Activated CD4-positive, alpha-beta T cell treated with anti-CD3 and anti-CD28 coated beads, Interleukin-2, amount 50 U/mL, for 16 hours (primary cell): ENCODE data around the gene USP22.
"Not testable (repeated sequence)": the region's sequence is repeated elsewhere in the genome, so short reads cannot be mapped to it uniquely, and the experiment has no call there.

ENCODE experiments used
- DNase-seq: peaks from one replicate; pipeline ENCODE4 v3.0.0-alpha.2; 2020

USP22 gene

DNA sequence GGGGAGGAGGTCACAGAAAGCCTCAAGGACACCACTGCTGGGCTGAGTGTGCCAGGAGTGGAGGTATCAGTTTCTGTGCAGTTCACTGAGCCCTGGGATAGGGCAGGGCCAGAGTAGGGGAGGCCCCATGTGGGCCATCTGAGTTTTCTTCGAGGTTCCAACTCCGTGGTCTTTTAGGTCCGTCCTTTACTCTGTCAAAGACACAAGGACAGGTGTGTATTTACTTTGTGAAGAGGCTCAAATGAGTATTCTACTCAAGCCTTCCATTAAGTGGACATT is 59.5 kb downstream of the USP22 start:
- DNase-seq, result no peak

DNA sequence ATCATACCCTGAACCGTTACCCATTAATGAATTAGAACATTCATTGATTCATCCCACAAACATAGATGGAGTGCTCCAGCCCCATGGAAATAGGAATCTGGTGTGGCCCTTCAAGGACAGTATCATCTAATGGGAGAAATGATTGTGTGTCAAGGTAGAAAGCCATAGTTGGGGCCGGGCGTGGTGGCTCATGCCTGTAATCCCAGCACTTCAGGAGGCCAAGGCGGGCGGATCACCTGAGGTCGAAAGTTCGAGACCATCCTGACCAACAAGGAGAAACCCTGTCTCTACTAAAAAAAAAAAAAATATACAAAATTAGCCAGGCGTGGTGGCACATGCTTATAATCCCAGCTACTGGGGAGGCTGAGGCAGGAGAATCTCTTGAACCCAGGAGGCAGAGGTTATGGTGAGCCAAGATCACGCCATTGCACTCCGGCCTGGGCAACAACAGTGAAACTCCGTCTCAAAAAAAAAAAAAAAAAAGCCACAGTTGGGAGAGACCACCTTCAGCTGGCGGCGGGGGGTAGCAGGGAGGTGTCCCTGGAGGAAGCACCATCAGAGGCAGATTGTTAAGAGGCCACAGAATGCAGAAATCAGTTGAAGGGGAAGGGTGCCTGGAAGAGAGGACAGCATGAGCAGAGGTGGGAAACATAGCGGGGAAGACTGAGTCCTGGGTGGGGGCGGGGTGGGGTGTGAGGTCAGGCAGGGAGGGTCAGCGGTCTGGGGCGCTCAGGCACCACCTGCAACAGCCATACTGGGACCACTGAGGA is 60.0 kb downstream of the USP22 start:
- DNase-seq, result no peak

DNA sequence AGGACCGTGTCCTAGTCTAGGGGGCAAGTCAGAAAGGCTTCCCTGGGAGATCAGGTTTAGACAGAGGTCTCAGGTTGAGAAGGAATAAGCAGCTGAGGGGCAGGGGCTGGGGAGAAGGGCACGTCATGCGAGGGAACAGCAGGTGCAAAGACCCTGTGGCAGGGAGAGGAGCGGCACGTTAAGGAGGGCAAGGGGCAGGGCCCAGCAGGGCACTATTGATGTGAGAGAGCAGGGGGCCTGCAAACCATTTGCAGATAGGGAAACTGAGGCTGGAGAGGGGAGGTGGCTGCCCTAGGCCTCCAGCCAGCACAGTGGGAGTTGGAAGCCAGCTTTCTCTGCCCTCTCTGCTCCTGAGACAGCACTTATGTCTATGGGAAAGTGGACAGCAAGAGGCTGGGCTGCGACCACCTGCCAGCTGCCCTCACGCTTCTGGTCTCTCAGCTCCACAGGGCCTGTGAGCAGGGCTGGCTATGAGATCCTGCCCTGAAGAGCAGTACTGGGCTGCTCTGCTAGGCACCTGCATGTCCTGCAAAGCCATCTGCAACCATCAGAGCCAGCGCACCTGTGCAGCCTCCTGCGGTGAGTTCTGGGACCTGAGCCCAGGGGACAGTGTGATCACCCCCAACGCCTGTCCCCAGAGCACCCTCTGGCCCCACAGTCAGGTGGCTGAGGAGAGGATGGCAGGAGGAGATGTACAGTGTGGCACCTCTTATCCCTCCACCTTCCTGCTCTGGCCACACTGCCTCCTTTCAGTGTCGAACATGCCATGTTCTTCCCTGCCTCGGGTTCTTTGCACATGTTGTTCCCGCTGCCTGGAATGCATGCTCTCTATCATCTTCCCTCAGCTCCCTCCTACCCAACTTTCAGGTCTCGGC is 61.5 kb downstream of the USP22 start:
- no peak for DNase-seq

DNA sequence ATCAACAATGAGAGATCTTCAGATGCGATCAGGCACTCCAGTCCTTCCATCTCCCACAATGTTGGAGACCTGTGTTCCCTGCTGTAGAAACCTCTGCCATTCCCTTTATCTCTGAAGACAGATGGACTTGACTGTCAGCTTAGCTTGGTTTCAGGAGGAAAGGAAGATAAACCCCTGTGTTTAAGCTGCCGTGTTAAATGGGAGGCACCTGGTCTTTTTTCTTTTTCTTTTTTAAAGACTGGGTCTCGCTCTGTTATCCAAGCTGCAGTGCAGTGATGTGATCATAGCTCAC is 63.1 kb downstream of the USP22 start:
- DNase-seq, result no peak

DNA sequence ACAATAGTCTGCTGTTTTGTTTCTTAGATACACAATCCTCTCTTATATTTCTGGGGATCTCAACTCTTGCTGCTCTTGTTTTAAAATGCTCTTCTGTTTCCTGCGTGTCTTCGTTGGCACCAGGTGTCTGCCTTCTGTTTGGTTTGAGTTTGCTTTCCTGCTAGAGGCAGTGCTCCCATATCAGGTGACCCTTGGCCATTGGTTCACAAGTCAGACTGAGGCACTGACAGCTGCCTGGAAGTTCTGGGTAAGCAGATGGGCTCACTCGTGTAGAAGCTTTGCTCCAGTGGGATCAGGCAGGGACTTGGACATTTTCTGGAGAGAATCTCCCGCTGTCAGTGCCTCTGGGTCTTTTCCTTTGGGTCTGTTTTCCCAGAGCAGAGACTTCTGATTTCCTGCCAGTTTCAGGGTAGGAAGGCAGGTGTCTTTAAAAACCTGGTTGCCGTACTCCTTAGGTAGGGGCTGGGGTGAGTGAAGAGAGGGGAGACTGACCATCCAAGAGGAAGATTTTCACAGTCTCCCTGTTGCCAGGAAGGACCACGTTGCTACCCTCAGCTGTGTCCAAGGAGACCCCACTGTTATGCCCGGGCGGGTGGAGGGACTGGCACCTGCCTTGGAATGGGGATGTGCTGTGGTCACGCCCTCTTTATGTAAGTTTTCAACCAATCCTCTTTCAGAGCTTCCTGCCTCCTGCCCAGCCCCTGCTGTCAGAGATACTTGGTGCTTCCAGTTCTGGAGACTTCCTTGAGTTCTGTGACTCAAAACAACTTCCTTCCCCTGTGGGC is 63.6 kb downstream of the USP22 start:
- not testable (repeated sequence) for DNase-seq

DNA sequence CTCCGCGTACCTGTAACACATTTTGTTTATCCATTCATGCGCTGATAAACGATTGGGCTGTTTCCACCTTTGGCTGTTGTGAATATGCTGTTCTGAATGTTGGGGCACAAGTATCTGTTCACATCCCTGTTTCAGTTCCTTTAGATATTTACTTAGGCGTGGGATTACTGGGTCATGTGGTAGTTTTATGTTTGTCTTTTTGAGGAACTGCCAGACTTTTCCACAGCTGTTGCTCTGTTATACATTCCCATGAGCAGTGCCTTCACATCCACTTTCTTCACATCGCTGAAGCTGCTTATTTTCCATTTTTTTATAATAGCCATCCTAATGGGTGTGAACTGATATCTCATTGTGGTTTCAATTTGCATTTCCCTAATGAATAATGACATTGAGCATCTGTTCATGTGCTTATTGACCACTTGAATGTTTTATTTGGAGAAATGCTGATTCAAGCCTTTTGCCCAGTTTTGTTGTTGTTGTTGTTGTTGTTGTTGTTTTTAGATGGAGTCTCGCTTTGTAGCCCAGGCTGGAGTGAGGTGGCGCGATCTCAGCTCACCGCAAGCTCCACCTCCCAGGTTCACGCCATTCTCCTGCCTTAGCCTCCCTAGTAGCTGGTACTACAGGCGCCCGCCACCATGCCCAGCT is 65.1 kb downstream of the USP22 start:
- DNase-seq, result not testable (repeated sequence)

DNA sequence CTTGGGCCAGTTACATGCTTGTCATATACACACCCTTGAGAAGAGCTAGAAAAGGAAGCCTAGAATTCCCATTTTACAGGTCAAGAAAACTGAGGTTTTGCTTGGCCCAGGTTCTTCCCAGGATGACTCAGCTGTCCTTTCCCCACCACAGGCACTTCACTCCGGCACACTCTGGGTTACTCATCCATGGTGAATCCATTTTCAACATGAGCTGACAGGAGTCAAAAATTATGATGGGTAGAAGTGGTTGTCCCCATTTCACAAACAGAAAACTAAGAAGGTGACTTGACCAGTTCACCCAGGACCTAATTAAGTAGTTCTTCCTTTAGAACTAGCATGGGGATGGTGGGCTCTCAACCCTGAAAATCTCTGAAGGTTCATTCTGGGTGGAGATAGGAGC is 67.2 kb downstream of the USP22 start:
- DNase-seq, result no peak

DNA sequence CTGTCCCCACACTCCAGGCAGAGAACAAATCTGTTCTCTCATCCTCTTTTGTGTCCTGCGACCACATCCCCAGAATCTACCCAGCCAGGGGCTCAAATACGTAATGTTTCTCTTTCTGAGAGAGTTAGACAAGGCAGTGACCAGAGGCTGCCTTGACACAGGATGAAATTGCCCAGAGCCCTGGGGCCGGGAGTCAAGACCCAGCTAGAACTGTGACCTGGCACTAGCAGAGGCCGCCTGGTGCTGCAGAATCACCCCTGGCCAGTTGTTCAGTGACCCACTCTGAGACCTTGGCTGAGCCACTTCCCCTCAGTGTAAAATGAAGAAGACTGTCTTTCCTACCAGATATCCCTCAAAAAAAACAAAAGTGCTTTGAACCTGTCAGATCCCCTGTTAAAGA is 72.5 kb downstream of the USP22 start:
- DNase-seq, result no peak

DNA sequence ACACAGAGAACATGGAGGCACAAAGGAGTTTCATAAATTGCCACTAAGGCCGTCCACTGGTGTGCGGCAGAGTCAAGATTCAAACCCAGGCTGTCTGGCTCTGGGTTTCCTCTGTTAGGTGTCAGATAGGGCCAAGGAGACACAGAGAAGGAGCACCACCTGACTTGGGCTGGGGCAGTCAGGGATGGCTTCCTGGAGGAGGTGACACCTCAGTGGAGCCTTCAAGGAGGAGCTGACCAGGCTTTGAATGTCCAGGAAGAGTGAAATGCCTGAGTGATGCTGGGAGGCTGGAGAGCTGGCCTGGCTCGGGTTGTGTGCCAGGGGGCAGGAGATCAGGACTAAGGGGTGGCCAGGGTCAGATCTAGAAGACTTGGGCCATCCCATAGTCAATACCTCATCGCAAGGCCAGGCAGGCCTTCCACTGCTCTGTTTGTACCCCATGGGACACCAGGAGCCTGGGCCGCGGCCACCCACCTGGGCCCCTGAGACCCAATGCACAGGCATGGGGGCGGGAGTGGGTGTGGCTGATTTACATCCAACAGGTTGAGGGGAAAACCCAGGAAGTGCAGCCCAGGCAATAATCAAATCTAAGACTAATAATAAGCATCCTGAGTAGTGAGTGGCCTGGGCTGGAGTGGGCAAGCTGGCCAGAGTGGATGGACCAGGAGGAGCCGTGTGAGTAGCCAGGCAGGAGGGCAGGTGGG is 73.7 kb downstream of the USP22 start:
- no peak for DNase-seq

DNA sequence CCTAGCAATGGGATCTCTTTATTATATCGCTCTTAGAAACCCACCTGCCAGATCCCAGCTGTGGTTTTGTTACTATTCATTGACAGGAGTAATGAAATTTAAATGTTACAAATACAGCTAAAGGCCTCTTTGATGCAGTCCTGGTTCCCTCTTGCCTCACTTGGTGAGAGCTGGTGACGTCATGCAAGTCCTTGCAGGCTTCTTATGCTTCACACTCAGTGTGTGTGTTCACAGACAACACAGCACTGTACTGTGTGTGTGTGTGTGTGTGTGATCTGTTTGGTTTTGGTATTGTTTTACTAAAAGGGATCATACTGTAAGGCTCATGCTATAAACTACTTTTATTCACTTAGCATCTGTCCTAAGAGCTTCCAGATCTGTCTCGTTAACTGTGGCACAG is 75.0 kb downstream of the USP22 start:
- DNase-seq, result no peak

DNA sequence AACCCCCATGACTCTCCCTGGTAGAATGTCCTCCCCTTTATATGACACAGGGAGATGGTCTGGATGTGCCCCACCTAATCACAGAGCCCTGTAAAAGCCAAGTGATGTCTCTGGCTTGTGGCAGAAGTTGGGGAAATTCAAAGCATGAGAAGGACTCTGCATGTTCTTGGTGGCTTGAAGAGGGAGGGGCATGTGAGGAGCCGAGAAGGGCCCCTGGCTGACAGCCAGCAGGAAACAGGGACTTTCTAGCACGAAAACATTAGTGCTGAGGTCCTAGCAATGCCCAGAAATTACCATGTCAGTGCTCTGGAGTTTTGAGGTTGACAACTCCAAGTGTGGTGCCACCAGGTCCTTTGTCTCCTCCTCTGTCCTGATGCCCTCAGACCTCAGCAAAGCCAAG is 75.9 kb downstream of the USP22 start:
- no peak for DNase-seq

DNA sequence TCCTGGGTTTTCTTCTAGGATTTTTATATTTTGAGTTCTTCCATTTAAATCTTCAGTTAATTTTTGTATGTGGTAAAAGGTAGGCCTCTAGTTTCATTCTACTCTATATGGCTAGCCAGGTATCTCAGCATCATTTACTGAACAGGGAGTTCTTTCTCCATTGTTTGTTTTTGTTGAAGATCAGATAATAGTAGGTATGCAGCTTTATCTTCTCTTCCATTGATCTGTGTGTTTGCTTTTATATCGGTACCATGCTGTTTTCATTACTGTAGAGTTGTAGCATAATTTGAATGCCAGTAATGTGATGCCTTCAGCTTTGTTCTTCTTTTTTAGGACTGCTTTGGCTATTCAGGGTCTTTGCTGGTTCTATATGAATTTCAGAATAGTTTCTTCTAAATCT is 77.3 kb downstream of the USP22 start:
- DNase-seq, result no peak

DNA sequence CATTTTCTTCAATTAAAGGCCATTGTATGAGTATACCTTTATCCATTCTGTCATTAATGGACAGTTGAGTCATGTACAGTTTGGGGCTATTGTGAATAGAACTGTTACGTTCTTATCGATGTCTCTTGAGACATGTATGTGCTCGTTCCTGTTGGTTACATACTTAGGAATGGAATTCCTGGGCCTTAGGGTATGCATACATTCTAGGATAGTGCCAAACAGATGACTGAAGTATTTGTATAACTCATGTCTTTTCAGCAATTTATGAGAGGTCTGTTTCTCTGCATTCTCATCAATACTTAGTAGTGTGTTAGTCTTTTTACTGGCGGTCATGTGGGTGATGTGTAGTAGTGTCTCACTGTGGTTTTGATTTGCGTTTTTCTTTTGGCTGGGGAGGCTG is 81.2 kb downstream of the USP22 start:
- DNase-seq, result no peak

DNA sequence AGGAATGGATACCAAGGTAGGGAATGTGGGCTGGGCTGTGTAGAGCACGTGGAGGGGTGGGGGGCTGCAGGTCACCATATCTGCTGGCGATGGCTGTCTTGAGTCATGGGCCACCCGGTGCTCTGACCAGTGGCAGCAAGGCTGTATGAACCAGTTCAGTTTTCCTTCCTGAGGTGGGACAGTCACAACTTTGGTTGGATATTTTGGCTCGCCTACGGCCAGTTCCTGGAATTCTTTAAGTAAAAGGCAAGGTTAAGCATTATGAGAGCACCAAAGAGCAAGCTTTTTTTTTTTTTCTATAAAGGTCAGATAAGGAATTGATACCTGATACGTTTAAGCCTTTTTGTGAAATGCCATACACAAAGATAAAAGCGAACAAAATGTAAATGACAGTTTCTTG is 81.9 kb downstream of the USP22 start:
- no peak for DNase-seq

DNA sequence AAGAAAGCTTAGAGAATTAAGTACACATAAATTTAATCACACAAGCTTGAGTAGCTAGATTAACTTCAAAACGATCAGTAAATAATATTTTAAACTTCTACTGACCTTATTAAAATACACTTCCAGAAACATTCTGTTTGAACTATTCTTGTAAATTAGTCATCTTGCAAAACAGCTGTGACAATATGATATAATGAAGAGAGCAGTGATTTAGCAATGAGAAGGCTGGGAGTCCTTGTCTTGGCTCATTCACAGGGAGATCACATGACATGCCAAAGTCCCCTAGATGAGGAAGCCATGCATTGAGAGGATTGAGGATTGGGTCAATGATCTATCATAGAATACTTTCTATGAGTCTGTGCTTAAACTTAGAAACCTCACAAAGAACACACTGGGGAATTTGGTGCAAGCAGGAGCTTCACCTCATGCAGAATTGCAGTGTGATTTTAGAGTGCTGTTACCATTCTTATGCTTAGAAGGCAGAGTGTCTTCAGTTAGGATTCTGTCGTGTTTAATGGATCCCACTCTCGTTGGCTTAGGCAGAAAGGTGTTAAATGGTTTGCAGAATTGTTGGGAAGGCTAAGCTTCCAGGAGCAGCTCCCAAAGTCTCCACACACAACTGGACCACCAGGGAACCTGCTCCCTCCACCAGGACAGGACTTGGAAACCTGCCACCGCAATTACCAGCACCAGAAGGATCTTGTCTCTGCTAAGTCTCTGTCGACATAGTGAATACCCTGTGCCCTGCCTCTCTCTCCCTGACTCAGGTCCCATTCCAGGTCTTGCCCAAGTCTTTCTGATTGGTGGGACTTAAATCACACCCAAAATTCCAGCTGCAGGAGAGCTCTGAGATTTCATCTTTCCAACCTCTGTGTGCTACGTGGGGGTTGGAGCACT is 87.1 kb downstream of the USP22 start:
- no peak for DNase-seq

DNA sequence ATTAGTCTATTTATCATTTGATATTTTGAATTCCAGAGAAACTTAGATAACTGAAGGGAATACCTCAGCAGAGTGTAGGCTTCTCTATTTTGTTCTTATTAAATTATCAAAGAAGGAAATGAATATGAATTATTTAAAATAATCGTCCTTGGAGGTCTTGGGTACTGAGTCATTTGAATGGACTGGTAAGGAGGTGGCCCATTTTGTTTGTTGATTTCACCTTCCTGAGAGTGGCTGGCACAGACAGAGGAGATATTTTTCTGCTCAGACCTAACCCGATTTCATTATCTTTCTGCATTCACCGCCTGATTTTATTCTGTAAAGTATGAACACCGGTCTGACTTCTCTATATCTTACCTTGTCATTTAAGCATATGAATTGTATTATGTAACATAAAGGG is 88.0 kb downstream of the USP22 start:
- no peak for DNase-seq

DNA sequence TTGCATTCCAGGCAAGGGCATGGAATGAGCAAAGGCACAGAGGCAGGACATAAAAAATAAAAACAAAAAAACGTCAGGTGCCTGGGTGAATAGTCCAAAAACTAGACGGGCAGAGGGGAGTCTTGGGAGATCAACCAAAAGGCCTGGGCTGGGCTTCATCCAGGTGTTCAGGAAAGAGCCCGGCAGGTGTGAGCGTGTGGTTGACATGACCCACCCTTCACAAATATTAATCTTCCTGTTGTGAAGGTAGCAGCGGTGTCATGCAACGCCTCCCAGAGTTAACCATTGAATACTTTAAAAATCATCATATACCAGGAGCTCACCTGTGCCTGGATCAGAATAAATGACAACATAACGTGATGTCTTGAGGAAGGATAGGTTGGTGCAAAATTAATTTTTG is 90.6 kb downstream of the USP22 start:
- DNase-seq, result no peak
